Mucosa of descending colon (tissue), 3 donors: ENCODE data around the gene FANCE. TPM values are rescaled to one million over a fixed set of nuclear protein-coding genes. Genes with fewer than 3 reads are reported as not detected.

Source experiments
- ATAC-seq: fragments of 200-7000 bp; cut with Tn5 transposase; one replicate; pipeline ENCODE4 v1.9.1; 2020; ENCODE audit warnings: mild to moderate bottlenecking, moderate library complexity
- DNase-seq, 3 donors: peaks; one replicate each; pipeline ENCODE4 v3.0.0-alpha.2; 2020
- H3K36me3 ChIP-seq: fragments of 200-600 bp; one replicate; pipeline ENCODE4 v1.8.0; 2021; ENCODE audit warnings: low read depth, mild to moderate bottlenecking
- H3K4me1 ChIP-seq: fragments of 200-600 bp; one replicate; pipeline ENCODE4 v1.8.0; 2021; ENCODE audit warnings: low read depth, mild to moderate bottlenecking
- H3K4me3 ChIP-seq: fragments of 200-600 bp; one replicate; pipeline ENCODE4 v1.8.0; 2021; ENCODE audit warnings: mild to moderate bottlenecking
- H3K9me3 ChIP-seq: fragments of 200-600 bp; one replicate; pipeline ENCODE4 v1.8.0; 2021; ENCODE audit warnings: mild to moderate bottlenecking
- intact Hi-C, 2 donors: fragments of 100-400 bp; cut with DNase I in 1 of 2; cut with micrococcal nuclease in 1 of 2; formaldehyde crosslinking; loops; one replicate each; pipeline versions ENCODE4 v1.11.0 to v1.11.1; 2022; cut with DNase I, micrococcal nuclease
- total RNA-seq, 3 donors: library from RNA; stranded (reverse); fragmentation: NEBNext Ultra II Directional in 2 of 3; extraction: Animal tissue kit (Norgen Biotek cat#: 25700) in 2 of 3; gene quantifications; one replicate each; pipeline versions ENCODE4 v1.2.1 to v1.2.4, GENCODE V29; 2021 to 2023
- TF ChIP-seq, protein P1 (sequence below): fragments of 200-600 bp; IDR thresholded peaks from one replicate; pipeline ENCODE4 v1.8.0; 2022; ENCODE audit warnings: antibody characterized with exemption, mild to moderate bottlenecking
- donor health status: DM: no; HTN: no; CAD: no; lungs with moderate emphysema.
- donor health status: DM: no; HTN: no; CAD: no.
- donor health status: DM: no; HTN: yes; CAD: no.

FANCE gene
- total RNA-seq, 3 donors from 2014 or later: 4.1 to 5.0 (median 4.4) TPM

- Histone ChIP-seq H3K4me3 (peak overlapping the region; percentile 70), H3K36me3 (no peaks in the 10 kb centered on the region), H3K9me3 (no peaks in the 10 kb centered on the region), H3K4me1 (peaks cover 40% of the 10 kb centered on the region)
- ATAC-seq (no peak), DNase-seq (no peak)
- TF ChIP-seq, protein P1, sequence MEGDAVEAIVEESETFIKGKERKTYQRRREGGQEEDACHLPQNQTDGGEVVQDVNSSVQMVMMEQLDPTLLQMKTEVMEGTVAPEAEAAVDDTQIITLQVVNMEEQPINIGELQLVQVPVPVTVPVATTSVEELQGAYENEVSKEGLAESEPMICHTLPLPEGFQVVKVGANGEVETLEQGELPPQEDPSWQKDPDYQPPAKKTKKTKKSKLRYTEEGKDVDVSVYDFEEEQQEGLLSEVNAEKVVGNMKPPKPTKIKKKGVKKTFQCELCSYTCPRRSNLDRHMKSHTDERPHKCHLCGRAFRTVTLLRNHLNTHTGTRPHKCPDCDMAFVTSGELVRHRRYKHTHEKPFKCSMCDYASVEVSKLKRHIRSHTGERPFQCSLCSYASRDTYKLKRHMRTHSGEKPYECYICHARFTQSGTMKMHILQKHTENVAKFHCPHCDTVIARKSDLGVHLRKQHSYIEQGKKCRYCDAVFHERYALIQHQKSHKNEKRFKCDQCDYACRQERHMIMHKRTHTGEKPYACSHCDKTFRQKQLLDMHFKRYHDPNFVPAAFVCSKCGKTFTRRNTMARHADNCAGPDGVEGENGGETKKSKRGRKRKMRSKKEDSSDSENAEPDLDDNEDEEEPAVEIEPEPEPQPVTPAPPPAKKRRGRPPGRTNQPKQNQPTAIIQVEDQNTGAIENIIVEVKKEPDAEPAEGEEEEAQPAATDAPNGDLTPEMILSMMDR: no peak
- intact Hi-C loops: no loop called here
Measured at GRCh38 chr6:35495258-35496035, 43.3 kb downstream of the FANCE start.

- Histone ChIP-seq H3K9me3 (no peaks in the 10 kb centered on the region), H3K4me3 (peak overlapping the region; percentile 70), H3K4me1 (peaks cover 40% of the 10 kb centered on the region), H3K36me3 (no peaks in the 10 kb centered on the region)
- DNase-seq: peak; percentile 56 to 80 (median 77)
- intact Hi-C loops: no loop called here
- TF ChIP-seq, protein P1: no peak
- ATAC-seq: peak; percentile 77
Measured at GRCh38 chr6:35496036-35496840, 44.1 kb downstream of the FANCE start.

DNA sequence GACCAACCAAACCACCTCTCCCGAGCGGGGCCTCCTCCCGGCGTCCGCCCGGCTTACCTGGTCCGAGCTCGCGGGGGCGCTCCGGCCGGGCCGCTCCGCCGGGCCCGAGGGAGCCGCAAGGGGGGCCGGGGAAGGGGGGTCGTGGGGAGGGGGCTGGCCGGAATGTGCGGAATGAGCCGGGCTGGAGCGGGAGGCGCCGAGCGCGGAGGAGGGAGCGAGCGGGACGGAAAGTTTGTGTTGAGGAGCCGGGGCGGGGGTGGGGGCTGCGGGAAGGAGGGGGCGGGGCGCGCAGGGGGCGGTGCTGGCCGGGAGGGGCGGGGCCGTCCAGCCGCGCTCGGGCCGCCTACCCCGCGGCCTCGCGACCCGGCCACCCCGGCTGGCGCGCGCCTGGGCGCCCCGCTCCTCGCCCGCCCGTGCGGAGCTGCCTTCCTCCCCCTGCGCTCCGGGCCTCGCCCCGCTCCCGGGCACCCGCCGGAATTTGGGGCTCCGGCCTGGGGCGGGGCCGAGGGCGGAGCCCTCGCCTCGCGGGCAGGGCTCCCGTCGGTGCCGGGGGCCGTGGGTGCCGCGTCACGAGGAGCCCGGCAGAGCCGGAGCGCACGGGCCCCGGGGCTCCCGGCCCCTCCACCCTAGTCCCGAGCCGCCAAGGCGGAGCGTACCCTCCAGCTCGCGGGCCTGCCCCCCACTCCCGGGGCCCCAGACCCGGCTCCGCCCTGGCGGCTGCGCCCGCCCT, 44.9 kb downstream of the FANCE start, which contains the start of gene TEAD3:
Gene TEAD3, minus strand, starts transcription at position 239 of the 730 bp plus-strand sequence.
- peak; percentile 54 to 83 (median 78) for DNase-seq
- TF ChIP-seq, protein P1: no peak
- H3K9me3 ChIP-seq: no peaks in the 10 kb centered on the region
- peaks cover 33% of the 10 kb centered on the region for H3K4me1 ChIP-seq
- peak within 1 kb of the TSS; percentile 70 for H3K4me3 ChIP-seq
- H3K36me3 ChIP-seq: no peaks in the 10 kb centered on the region
- ATAC-seq: peak; percentile 77
- intact Hi-C loops: no loop called here

DNA sequence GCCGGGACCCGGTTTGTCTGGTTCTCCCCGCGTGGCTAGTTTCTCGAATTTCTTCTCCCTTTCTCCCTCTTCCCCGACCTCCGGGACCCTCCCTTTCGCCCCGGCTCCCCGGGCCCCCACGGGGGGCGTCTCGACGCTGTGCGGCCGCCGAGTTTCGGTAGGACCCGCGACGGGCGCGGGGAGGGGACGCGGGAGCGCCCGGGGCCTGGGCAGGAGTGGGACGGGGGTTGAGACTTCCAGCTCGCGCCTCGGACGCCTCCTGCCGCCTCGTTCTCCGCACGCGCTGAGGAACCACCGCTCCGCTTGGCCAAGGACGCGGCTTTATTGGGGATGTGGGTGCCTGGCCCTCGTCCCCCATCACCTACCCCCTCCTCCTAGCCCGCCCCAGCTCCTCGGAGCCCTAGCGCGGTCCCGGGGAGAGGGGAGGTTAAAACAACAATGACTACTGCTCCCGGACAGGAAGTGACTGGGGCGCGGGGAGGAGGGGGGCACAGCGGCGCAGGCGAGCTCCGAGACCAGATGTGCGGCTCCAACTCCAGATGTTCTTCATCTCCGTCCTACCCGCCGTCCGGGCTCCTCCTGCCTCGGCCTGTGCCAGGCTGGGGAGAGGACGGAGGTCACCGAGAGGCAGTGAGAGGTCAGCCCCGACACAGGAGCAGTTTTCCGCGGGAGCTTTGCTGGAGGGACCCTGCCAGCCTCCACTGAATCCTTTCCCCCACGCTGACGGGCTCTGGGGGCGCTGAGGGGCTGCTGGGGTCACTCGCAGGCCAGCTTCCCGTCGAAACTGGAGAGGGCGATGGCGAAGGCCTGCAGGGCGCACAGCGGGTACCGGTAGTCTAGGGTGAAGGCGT, 45.7 kb downstream of the FANCE start:
- DNase-seq (peak; percentile 59 to 78 (median 75)), ATAC-seq (peak; percentile 19)
- Histone ChIP-seq H3K4me1 (peaks cover 26% of the 10 kb centered on the region), H3K4me3 (peak overlapping the region; percentile 70), H3K36me3 (no peaks in the 10 kb centered on the region), H3K9me3 (no peaks in the 10 kb centered on the region)
- intact Hi-C loops: no loop called here
- TF ChIP-seq, protein P1: no peak
